Left renal pelvis (tissue), 4 donors: Measurements from ENCODE around the gene SREBF2. TPM values are rescaled to one million over a fixed set of nuclear protein-coding genes. Genes with fewer than 3 reads are reported as not detected.

Experiments
- DNase-seq, 4 donors: peaks; one replicate each; pipeline ENCODE4 v3.0.0-alpha.2; 2013; ENCODE audit warnings: low read depth in 4 of 4, low spot score in 3 of 4
- polyA plus RNA-seq, 4 donors: library from polyadenylated mRNA; unstranded; fragments of 120-200 nt; gene quantifications; one replicate each; pipeline ENCODE4 v1.2.1, GENCODE V29; 2013; ENCODE audit not compliant: insufficient read length in 4 of 4

The SREBF2 gene
- polyA plus RNA-seq, 4 donors, result 76.0 to 99.1 (median 93.9) TPM

- DNase-seq, result no peak
Observed at GRCh38 chr22:41906822-41907221, 73.9 kb downstream of the SREBF2 start.

- no peak for DNase-seq
Observed at GRCh38 chr22:41907436-41908401, 74.8 kb downstream of the SREBF2 start.

GRCh38 chr22:41908411-41909309 lies 75.8 kb downstream of the SREBF2 start:
- DNase-seq, result no peak

- no peak for DNase-seq
Observed at GRCh38 chr22:41909310-41910049, 76.6 kb downstream of the SREBF2 start.

- DNase-seq, result no peak
Observed at GRCh38 chr22:41910050-41911000, 77.4 kb downstream of the SREBF2 start.

- no peak for DNase-seq
Observed at GRCh38 chr22:41911001-41911611, 78.2 kb downstream of the SREBF2 start.

GRCh38 chr22:41912338-41913039 lies 79.6 kb downstream of the SREBF2 start:
- DNase-seq, result no peak

- no peak for DNase-seq
Observed at GRCh38 chr22:41913040-41913719, 80.3 kb downstream of the SREBF2 start.

GRCh38 chr22:41913842-41914534 lies 81.1 kb downstream of the SREBF2 start:
- no peak for DNase-seq

GRCh38 chr22:41914611-41915034 lies 81.7 kb downstream of the SREBF2 start:
- DNase-seq, result no peak

GRCh38 chr22:41915035-41915785 lies 82.3 kb downstream of the SREBF2 start, which contains the start of gene SHISA8:
Gene SHISA8, minus strand, starts transcription at chr22:41915074. Its CDS starts 407 bp downstream, at chr22:41914667.
- DNase-seq, result peak in 1 of 4 donors; percentile 42

- DNase-seq, result no peak
Observed at GRCh38 chr22:41915786-41916493, 83.0 kb downstream of the SREBF2 start.

- DNase-seq, result no peak
Observed at GRCh38 chr22:41916745-41917358, 83.9 kb downstream of the SREBF2 start.

- no peak for DNase-seq
Observed at GRCh38 chr22:41917375-41917902, 84.5 kb downstream of the SREBF2 start.
